Limb (tissue), 2 donors: ENCODE results near the gene ATP6V1F.

Experiments used
- DNase-seq, 2 donors: peaks; one replicate each; pipeline ENCODE4 v3.0.0-alpha.2; 2016; ENCODE audit errors: extremely low spot score in 2 of 2

ATP6V1F gene

DNA sequence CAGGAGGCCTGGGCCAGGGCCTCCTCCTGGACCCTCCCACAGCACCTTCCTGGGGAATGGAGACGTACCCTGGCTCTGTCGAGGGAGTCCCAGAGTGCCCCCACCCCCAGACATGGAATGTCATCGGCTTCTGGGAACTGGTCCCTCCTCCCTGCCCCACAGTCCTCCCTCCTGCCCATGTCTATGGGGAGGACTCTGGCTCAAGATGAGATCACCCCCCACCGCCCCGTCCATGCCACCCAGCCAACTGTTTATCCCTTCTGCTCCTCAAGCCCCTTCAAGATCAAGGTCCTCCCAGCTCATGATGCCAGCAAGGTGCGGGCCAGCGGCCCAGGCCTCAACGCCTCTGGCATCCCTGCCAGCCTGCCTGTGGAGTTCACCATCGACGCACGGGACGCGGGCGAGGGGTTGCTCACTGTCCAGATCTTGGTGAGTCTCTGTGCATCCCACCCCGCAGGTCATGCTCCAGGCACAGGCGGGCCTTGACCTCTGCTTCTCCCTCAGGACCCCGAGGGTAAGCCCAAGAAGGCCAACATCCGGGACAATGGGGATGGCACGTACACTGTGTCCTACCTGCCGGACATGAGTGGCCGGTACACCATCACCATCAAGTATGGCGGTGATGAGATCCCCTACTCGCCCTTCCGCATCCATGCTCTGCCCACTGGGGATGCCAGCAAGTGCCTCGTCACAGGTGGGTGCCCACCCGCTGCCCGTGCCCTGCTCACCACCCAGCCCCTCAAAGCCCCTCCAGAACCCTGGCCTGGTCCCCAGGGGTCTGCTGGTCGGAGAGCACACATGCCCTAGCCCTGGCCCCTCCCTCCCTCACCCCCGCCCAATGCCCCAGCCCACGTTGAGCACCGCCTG, 14.1 kb upstream of the ATP6V1F start:
- no peak for DNase-seq

DNA sequence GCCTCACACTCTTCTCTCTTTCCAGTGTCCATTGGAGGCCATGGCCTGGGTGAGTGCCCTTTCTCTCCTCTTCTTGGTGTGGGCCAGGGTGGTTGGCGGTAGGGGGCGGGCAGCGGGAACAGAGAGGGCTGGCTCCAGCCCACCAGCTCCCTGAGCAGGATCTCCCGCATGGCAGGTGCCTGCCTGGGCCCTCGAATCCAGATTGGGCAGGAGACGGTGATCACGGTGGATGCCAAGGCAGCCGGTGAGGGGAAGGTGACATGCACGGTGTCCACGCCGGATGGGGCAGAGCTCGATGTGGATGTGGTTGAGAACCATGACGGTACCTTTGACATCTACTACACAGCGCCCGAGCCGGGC, 13.5 kb upstream of the ATP6V1F start:
- no peak for DNase-seq

DNA sequence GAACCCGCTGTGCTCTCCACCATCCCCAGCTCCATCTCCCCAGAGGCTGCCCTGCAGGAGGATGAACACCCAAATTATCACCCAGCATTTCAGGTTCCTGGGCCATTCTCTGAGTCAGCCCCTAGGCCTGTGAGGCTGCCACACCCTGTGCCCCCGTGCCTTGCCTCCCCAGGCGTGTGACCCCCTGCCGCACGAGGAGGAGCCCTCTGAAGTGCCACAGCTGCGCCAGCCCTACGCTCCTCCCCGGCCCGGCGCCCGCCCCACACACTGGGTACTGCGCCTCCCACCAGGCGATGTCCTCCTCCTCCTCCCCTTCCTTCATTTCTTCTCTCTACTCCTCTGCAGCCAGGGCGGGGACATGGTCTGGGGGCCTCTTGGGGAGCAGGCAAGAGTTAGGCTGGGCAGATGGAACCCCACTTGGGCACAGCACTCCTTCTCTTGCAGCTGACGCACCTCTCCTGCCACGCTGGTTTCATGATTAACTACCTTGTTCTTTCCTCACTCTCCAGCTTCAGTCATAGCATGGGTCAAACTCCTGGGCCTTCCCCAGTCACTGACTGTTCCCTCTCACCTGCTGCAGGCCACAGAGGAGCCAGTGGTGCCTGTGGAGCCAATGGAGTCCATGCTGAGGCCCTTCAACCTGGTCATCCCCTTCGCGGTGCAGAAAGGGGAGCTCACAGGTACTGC, 12.7 kb upstream of the ATP6V1F start:
- no peak for DNase-seq

DNA sequence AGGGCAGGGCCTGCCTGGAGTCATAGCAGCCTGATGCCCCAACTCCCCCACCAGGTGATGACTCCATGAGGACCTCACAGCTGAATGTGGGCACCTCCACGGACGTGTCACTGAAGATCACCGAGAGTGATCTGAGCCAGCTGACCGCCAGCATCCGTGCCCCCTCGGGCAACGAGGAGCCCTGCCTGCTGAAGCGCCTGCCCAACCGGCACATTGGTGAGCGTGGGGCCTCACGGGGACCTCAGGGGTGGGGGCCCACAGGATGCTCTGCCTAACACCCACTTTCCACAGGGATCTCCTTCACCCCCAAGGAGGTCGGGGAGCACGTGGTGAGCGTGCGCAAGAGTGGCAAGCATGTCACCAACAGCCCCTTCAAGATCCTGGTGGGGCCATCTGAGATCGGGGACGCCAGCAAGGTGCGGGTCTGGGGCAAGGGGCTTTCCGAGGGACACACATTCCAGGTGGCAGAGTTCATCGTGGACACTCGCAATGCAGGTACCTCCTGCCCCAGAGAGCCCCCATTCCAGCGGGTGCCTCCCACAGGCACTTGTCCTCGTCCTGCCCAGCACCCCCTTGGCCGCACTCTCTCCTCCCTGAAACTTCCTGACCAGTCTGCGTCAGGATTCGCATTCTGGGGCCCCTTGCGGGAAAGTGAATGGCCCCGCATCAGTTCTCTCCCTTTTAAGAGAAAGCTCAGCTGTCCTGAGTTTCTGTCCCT, 10.0 kb upstream of the ATP6V1F start:
- no peak for DNase-seq

DNA sequence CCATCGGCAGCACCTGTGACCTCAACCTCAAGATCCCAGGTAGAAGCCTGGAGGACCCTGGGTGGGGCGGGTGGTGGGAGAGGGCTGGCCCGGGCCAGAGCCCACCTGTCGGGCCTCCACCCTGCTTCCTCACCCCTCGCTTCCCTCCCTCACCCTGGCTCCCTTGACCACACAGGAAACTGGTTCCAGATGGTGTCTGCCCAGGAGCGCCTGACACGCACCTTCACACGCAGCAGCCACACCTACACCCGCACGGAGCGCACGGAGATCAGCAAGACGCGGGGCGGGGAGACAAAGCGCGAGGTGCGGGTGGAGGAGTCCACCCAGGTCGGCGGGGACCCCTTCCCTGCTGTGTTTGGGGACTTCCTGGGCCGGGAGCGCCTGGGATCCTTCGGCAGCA, 8.9 kb upstream of the ATP6V1F start:
- DNase-seq: no peak

DNA sequence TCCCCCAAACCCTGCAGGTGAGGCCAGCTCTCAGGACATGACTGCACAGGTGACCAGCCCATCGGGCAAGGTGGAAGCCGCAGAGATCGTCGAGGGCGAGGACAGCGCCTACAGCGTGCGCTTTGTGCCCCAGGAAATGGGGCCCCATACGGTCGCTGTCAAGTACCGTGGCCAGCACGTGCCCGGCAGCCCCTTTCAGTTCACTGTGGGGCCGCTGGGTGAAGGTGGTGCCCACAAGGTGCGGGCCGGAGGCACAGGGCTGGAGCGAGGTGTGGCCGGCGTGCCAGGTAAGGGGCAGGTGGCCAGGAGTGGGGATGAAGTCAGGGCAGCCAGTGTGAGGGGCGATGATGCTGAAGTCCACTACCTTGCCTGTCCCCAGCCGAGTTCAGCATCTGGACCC, 8.3 kb upstream of the ATP6V1F start:
- DNase-seq: no peak

DNA sequence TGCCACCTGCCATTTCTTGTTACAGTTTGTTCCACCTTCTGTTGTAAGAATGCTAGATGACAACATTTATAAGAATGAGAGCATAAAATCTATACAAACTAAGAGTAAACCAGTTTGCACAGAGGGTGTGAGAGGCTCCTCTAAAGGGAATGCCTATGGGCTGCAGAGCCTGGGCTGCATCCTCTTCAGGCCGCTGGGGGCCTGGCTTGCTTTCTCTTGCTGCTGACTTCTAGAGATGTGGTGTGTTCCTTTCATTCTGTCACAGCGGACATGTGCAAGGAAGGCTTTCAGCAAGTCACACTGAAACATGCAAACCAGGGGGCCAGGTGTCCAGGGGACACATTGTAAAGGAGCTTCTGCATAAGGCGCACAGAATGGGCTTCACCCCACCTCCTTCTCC, 7.1 kb upstream of the ATP6V1F start:
- DNase-seq: no peak

DNA sequence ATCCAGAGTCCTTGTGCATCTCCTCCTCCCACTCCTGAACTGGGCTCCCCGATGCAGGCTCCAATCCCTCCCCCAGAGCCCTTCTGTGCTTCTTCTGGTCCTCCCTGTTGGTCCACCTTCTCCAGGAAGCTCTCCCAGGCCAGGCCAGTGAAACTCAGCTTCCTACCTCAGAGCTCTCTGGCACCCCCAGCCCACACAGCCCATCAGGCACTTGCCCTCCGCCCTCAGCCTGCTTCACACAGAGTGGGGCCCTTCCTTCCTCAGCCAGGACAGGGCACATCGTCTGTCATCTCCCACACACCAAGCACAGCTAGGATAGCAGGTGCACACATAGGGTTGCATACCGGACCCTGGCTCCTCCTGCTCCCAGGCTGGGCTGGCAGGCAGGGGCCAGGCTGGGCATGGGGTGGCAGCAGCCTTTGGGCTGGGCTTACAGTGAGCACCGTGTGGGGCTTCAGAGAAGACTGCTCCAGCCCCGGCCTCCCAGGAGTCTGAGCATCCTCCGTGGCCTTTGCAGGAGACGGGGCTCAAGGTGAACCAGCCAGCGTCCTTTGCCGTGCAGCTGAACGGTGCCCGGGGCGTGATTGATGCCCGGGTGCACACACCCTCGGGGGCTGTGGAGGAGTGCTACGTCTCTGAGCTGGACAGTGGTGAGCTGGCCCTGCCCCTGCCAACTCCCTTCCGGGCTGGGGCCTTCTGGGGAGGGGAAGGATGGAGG, 6.5 kb upstream of the ATP6V1F start:
- DNase-seq: no peak

DNA sequence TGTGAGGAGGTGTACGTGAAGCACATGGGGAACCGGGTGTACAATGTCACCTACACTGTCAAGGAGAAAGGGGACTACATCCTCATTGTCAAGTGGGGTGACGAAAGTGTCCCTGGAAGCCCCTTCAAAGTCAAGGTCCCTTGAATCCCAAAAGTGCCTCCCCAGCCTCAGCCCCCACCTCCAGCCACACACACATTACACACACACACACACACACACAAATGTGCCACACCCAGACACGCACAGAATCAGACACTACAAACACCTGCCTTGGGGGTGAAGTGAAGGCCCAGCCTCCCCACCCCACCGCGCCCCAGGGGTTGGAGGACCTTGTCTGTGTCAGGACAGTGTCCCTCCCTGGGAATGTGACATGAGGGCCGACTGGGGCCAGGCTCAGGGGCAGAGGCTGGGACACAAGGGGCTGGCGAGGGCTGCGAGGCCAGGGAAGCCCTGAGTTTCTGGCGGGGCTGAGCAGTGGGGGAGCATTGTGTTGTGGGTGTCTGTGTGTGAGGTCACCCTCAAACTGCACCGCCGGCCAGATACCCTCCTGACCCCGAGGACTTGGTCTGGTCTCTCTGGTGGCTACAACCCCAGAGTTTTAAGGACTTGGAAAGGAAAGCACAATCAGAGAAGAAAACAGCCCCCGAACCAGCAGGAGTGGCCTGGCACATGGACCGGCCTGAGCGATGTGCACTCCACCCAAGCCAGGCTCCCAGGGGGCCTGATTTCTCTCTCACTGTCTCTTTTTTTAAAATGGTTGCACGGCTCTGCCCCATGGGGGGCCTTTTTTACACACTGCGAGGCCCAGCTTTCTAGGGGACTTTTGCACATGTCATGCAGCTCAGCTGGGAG, 4.0 kb upstream of the ATP6V1F start:
- no peak for DNase-seq

DNA sequence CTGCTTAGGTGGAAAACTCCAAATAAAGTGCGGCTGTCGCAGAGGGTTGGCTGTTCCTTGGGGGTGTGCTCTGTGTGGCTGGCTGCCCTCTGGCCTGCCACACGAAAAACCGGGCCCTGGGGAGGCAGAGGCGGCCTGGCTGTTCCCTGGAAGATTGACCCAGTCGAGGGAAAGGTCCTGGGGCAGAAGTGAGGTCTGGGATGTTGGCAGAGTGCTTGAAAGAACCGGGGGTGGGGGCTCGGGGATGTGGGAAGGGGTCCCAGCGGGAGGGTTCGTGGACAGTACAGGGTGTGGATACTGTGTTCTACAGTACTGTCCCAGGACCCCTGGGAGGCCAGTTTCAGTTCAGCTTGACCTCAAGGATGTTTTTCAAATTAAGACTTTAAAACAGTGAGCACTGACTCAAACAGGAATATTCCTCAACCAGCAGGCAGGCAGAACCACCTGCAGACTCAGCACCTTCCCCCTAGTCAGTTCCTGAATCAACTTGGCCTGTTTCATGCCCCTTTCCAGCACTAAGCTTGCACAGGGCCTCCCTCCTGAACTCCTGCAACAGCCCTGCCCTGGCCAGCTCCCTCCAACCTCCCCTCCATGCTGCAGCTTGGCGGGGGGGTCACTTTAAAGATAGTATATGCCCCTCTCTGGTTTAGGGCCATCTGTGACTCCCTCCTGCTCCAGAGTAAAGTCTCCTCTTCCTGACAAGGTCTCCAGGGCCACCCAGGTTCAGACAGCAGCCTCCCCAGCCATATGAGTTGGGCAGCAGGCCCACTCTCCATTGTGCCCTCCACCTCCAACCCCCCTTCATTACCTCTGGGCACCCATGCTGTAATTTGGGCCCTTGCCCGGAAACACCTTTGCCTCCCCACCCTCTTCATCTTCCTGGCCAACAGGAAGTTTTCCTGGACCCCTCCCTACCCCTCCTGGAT, 3.2 kb upstream of the ATP6V1F start:
- no peak for DNase-seq

DNA sequence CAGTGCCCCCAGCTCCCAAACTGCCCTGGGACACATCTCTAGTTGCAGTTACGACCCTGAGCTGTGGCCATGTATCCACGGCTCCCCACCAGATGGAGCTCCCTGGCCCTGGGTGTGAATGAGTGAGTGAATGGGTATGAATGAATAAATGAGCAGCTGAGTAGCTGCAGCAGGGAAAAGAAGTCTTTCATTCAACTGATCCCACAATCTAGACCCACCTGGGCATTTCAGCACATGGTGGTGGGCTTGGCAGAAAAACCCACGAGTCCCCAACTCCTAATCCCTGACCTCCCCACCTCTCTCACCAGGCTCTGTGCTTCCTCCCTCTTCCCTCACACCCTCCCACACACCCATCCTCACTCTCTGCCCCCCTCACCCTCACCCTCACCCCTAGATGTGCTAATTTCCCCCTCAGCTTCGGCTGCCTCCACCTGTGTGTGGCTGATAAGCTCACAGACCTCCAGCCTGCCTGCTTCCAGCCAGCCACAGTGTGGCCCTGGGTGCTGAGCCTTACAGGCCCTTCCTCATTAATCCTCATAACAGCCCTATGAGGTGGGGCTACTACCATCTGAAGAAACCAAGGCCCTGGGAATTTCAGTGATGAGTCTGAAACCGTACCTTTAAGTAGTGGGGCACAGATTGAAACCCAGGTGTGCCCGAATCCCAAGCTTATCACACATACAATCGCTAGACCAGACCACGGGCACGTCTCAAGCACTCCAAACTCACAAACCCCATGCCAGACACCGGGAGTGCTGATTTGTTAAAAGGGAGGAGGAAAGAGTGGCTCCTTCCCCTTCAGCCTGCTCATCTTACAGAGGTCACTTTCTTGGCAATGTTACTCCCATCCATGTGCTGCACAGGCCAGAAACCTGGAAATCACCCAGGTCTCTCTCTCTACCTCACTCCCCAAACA, 2.2 kb upstream of the ATP6V1F start:
- DNase-seq: no peak

DNA sequence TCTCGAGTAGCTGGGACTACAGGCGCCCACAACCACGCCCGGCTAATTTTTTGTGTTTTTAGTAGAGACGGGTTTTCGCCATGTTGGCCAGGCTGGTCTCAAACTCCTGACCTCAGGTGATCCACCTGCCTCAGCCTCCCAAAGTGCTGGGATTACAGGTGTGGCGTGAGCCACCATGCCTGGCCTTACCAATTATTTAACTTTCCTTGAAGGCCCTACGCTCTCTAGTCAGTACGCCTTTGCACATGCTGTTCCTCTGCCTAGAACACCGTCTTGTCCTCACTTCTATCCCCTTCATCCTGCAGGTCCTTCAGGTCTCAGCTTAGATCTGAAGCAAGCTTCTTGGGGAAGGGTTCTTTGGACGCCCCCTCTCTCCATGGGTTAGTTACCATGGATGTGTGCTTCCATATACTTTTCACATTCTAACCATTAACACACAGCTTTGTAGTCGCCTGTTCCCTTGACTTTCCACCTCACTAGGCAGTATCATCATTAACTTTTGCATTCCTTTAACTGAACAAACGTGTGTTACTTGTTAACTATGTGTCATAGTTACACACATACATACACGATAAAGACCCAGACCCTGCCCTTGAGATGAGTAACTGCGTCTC, 592 bp upstream of the ATP6V1F start:
- no peak for DNase-seq

DNA sequence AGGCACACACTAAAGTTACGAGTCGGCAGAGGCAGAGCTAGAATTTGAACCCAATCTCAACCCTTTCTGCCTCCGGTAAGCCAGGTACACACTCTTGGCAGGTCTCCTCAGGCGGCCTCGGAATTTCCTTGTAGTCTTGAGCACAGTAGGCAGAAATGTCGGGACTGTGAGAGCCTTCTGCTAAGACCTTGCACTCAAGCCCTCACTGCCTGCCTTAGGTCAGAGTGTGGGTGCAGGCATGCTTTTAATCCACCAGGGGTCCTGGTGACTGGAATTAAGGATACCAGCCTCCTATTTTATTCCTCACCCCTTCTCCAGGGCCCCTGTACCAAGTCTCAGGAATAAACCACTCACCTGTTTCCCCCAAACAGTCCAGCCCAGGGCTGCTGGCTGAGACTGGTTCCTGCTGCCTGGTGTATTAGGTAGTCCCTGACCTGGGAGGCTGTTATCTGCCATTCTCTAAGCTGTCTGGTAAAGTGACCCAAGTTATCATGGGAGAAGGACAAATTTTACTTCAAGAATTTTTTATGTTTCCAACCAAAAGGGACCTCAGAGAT, 855 bp downstream of the ATP6V1F start:
- no peak for DNase-seq

DNA sequence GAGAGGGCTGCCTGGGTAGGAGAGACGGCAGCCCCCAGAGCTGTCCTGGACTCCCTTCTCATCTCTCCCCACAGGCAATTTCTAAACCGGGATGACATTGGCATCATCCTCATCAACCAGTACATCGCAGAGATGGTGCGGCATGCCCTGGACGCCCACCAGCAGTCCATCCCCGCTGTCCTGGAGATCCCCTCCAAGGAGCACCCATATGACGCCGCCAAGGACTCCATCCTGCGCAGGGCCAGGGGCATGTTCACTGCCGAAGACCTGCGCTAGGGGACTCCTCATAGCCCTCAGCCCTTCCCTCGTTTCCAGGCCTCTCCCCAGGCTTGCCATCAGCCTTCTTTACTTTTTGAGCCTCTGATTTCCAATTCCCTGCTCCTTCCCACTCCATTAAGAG, 2.6 kb downstream of the ATP6V1F start:
- DNase-seq: no peak

DNA sequence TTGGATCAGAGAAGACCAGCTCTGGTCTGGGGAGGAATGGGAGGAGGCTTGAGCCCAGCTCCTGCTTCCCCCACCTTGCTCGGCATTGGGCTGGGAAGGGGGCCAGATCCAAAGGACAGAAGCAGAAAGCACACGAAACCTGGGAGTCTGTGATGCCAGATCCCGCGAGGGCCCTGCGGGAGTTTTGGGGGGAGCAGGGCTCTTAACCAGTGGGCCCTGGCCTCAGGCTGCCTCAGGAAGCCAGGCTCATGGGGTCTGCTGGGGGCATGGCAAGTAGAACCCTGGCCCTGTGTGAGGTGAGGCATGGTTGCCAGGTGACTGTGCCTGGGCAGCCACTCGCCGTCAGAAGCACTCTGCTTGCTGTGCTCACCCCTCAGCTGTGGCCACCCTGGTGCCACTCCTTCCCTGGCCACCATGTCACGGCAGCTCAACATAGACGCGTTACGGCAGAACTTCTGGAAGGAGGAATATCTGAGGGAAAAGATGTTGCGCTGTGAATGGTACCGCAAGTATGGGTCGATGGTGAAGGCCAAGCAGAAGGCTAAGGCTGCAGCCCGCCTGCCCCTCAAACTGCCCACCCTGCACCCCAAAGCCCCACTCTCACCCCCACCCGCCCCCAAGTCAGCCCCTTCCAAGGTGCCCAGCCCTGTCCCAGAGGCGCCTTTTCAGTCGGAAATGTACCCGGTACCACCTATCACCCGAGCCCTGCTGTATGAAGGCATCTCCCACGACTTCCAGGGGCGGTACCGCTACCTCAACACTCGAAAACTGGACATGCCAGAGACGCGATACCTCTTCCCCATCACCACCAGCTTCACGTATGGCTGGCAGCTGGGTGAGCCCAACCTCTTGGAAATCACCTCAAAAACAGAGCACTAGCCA, 3.6 kb downstream of the ATP6V1F start:
- DNase-seq: no peak

DNA sequence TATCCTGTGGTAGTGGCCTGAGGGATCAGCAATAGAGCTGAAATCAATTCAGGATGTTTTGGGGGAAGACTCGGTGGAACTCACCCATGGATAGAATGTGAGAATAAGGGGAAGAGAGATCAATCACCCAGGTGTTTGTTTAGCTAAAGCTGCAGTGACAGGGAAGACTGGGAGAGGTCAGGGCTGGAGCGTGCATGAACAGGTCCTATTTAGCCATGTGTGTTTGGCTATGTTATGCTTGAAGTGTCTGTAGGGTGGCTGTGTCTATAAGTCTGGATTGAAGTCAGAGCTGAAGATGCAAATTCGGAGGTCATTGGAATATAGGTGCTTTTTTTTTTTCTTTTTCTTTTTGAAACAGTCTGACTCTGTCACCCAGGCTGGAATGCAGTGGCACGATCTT, 4.6 kb downstream of the ATP6V1F start:
- DNase-seq: no peak
